Ishikawa (cell line): ENCODE results near the gene SLC41A1.

Experiments
- CEBPB ChIP-seq: IDR thresholded peaks from 2 replicates; pipeline ENCODE4 v1.6.1; 2012
- CREB1 ChIP-seq: IDR thresholded peaks from 2 replicates; pipeline ENCODE4 v1.6.1; 2012; ENCODE audit warnings: low read depth
- EGR1 ChIP-seq: IDR thresholded peaks from 2 replicates; pipeline ENCODE4 v1.6.1; 2012
- EP300 ChIP-seq: IDR thresholded peaks from 2 replicates; pipeline ENCODE4 v1.6.1; 2012; ENCODE audit warnings: borderline replicate concordance
- FOXM1 ChIP-seq: IDR thresholded peaks from 2 replicates; pipeline ENCODE4 v1.6.1; 2012; ENCODE audit warnings: low read depth, borderline replicate concordance
- MAX ChIP-seq: IDR thresholded peaks from 2 replicates; pipeline ENCODE4 v1.6.1; 2012
- NFIC ChIP-seq: IDR thresholded peaks from 2 replicates; pipeline ENCODE4 v1.6.1; 2012
- RAD21 ChIP-seq: IDR thresholded peaks from 2 replicates; pipeline ENCODE4 v1.6.1; 2012; ENCODE audit warnings: low read depth
- REST ChIP-seq: IDR thresholded peaks from 2 replicates; pipeline ENCODE4 v1.6.1; 2012; ENCODE audit warnings: low read depth, mild to moderate bottlenecking
- TAF1 ChIP-seq: IDR thresholded peaks from 2 replicates; pipeline ENCODE4 v1.6.1; 2012; ENCODE audit warnings: low read depth, mild to moderate bottlenecking
- TCF12 ChIP-seq: IDR thresholded peaks from 2 replicates; pipeline ENCODE4 v1.6.1; 2012; ENCODE audit warnings: low read depth
- TEAD4 ChIP-seq: IDR thresholded peaks from 2 replicates; pipeline ENCODE4 v1.6.1; 2012
- USF1 ChIP-seq: IDR thresholded peaks from 2 replicates; pipeline ENCODE4 v1.6.1; 2012
- YY1 ChIP-seq: IDR thresholded peaks from 2 replicates; pipeline ENCODE4 v1.6.1; 2012; ENCODE audit warnings: low read depth
- ZBTB7A ChIP-seq: IDR thresholded peaks from 2 replicates; pipeline ENCODE4 v1.6.1; 2012; ENCODE audit warnings: low read depth

The SLC41A1 gene

GRCh38 chr1:205803986-205804385, 9.0 kb downstream of the SLC41A1 start:
- no peak for TF ChIP-seq ZBTB7A
- no peak for TF ChIP-seq CEBPB
- no peak for TF ChIP-seq MAX
- no peak for TF ChIP-seq YY1
- no peak for TF ChIP-seq EP300
- TF ChIP-seq TCF12, result no peak
- no peak for TF ChIP-seq NFIC
- no peak for TF ChIP-seq TEAD4

GRCh38 chr1:205802060-205802459, 10.9 kb downstream of the SLC41A1 start:
- TF ChIP-seq EP300 (no peak), RAD21 (no peak), TEAD4 (no peak), REST (no peak), NFIC (no peak)

GRCh38 chr1:205800981-205801703, 11.9 kb downstream of the SLC41A1 start:
- no peak for TF ChIP-seq RAD21
- 0 out of 2 replicates have a peak, but pooled peaks have one; percentile 12 for TF ChIP-seq EP300
- TF ChIP-seq EGR1, result no peak
- peak; percentile 43; the same call in 1 of the 2 replicates for TF ChIP-seq TCF12
- peak; percentile 68 for TF ChIP-seq NFIC
- TF ChIP-seq ZBTB7A, result no peak
- 0 out of 2 replicates have a peak, but pooled peaks have one; percentile 30 for TF ChIP-seq TEAD4
- TF ChIP-seq CEBPB, result no peak
- TF ChIP-seq MAX, result 0 out of 2 replicates have a peak, but pooled peaks have one; percentile 14

GRCh38 chr1:205800427-205800826, 12.6 kb downstream of the SLC41A1 start:
- no peak for TF ChIP-seq EGR1
- no peak for TF ChIP-seq EP300
- no peak for TF ChIP-seq YY1
- no peak for TF ChIP-seq FOXM1
- peak; percentile 10; the same call in 1 of the 2 replicates for TF ChIP-seq USF1
- no peak for TF ChIP-seq TAF1
- TF ChIP-seq REST, result no peak

GRCh38 chr1:205798577-205798976, 14.4 kb downstream of the SLC41A1 start:
- TF ChIP-seq TAF1 (no peak), FOXM1 (no peak), USF1 (no peak), YY1 (no peak), MAX (no peak), RAD21 (no peak), EP300 (no peak), NFIC (no peak), TEAD4 (no peak), REST (no peak), CREB1 (no peak), TCF12 (no peak), CEBPB (no peak), ZBTB7A (no peak), EGR1 (no peak)
